ENCODE results near the gene TRIP13. TPM values are rescaled to one million over a fixed set of nuclear protein-coding genes. Genes with fewer than 3 reads are reported as not detected.
A peak's percentile ranks its signal among the peaks of the same experiment; 100 is the strongest.

The TRIP13 gene
- total RNA-seq, 1 experiment from 2014 or later: 42.6 TPM

GRCh38 chr5:848671-849111 is 44.0 kb upstream of the TRIP13 start:
- no peak overlapping the region for H2AK5ac ChIP-seq (ENCODE audit: insufficient read length, low read length)
- H3K4me1 ChIP-seq (ENCODE audit: insufficient read depth, low read length): no peaks in the 10 kb centered on the region
- H3K27me3 ChIP-seq (ENCODE audit: insufficient read depth, low read length): no peaks in the 10 kb centered on the region
- no peak for TF ChIP-seq CTCF (conservative IDR thresholded peaks at IDR 0.05)
- H4K91ac ChIP-seq (ENCODE audit: insufficient read length, low read depth, low read length): no peak overlapping the region
- H3K9me3 Mint-ChIP-seq: no peaks in the 10 kb centered on the region
- no peak overlapping the region for H2BK20ac ChIP-seq (ENCODE audit: low read depth, low read length, poor library complexity, severe bottlenecking)
- no peak overlapping the region for H3K27ac ChIP-seq (ENCODE audit: insufficient read length, low read depth, low read length)
- no peak overlapping the region for H4K5ac ChIP-seq (ENCODE audit: insufficient read length, low read depth, low read length)
- H3K4me2 ChIP-seq (ENCODE audit: insufficient read depth, insufficient read length, low read length): no peak overlapping the region
- no peak overlapping the region for H4K8ac ChIP-seq (replicated peaks; ENCODE audit: insufficient read length, low read depth, low read length)
- H3K4ac ChIP-seq (ENCODE audit: low read depth, low read length): no peak overlapping the region
- H2BK12ac ChIP-seq (ENCODE audit: insufficient read length, low read depth, low read length): no peak overlapping the region
- no peaks in the 10 kb centered on the region for H3K79me1 ChIP-seq (ENCODE audit: insufficient read depth, low read depth, low read length, poor library complexity, severe bottlenecking)
- WGBS (ENCODE audit: extremely low coverage, insufficient read length, low lambda C conversion rate): no CpG with 5 or more reads among the region's 14 CpGs
- H3K4me1 Mint-ChIP-seq: peaks cover 3 to 5% of the 10 kb centered on the region in 2 experiments; a peak in 1 of 4 replicates
- no peak overlapping the region for H3T11ph ChIP-seq (ENCODE audit: low read length)
- H3K23me2 ChIP-seq (ENCODE audit: insufficient read length, low read depth, low read length, poor library complexity, severe bottlenecking): no peaks in the 10 kb centered on the region
- no peak overlapping the region for H2BK120ac ChIP-seq (ENCODE audit: low read depth, low read length, poor library complexity, severe bottlenecking)
- peak overlapping the region in 2 of 3 experiments; percentile 61 to 83; a peak in 2 of 7 replicates for H3K27ac Mint-ChIP-seq
- no peak overlapping the region for H3K9ac ChIP-seq (ENCODE audit: extremely low read depth, insufficient read length, low read length)
- H2AFZ ChIP-seq (ENCODE audit: low read length): no peak overlapping the region
- H3K14ac ChIP-seq (ENCODE audit: insufficient read depth, low read length): no peak overlapping the region
- H3K27me3 Mint-ChIP-seq (ENCODE audit: low read depth): peaks cover 10% of the 10 kb centered on the region; the same call in 1 of the 2 replicates
- no peak overlapping the region for H3K56ac ChIP-seq (ENCODE audit: insufficient read length, low read depth, low read length)
- no peaks in the 10 kb centered on the region for H3K79me2 ChIP-seq (ENCODE audit: insufficient read depth, low read length)
- H3K23ac ChIP-seq (ENCODE audit: insufficient read length, low read depth, low read length): no peak overlapping the region
- no peak for DNase-seq
- no peak overlapping the region for H3K4me3 Mint-ChIP-seq
- no peaks in the 10 kb centered on the region for H4K20me1 ChIP-seq (ENCODE audit: control insufficient read depth, insufficient read depth, insufficient read length)
- peaks cover 0 to 7% (median 0%) of the 10 kb centered on the region in 3 experiments; a peak in 3 of 7 replicates for H3K36me3 Mint-ChIP-seq (ENCODE audit: insufficient read depth in 1 of 3, low read depth in 3 of 3)
- no peak overlapping the region for H2BK15ac ChIP-seq (ENCODE audit: low read depth, low read length)
- no peak overlapping the region for H2BK5ac ChIP-seq (ENCODE audit: insufficient read length, low read length)
- no peaks in the 10 kb centered on the region for H3K9me3 ChIP-seq (ENCODE audit: control insufficient read depth, low read depth, low read length)
- H3K18ac ChIP-seq (ENCODE audit: insufficient read length, low read depth, low read length): no peak overlapping the region

All from H9 (cell line).